GM20431 (cell line): Measurements from ENCODE around the gene KLF17.
"Not testable (repeated sequence)": the region's sequence is repeated elsewhere in the genome, so short reads cannot be mapped to it uniquely, and the experiment has no call there.

Source experiments
- in situ Hi-C: fragments of 300-500 bp; cut with MseI, MboI; formaldehyde crosslinking; loops from one replicate; pipeline ENCODE4 v1.15.0; 2020; ENCODE audit warnings: low sequenced_read_pairs; ENCODE audit not compliant: unreplicated experiment

Gene KLF17

DNA sequence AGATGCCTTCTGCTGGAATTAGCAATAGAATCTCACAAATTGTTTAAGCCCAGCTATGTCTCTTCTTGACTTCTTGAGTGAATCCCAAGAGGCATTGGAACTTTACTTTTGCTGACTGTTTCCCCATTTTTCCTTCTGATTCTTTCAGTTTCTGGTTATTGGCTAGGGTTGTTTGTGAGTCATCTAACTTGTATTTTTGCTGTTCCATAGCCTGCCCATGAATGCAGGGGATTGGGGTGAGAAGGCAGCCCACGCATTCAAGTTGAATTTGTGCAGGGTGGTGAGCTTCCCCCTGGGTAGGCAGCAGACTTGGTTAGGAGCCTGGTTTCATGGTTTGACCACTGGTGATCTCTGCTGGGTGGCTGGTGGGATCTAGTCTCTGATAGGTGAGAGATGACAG is 10.4 kb upstream of the KLF17 start:
- in situ Hi-C loops: no loop called here

DNA sequence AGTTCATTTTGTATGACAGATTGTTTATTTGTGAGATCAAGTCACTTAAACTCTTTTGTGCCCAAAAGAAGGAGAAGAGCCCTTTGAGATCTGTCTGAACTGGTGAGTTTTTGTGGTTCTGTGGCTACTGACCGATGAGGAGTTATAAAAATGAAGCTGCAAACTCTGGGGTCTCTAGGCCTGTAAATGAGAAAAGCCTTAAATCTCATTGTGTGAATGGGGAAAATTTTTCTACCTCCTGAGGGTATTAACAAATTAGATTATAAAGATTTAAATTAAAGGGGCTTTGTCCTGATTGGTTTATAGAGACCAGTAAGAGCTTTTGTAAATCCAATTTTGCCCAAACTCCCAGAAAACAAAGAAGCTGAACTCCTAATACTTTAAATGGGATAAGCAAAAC is 9.7 kb upstream of the KLF17 start:
- in situ Hi-C loops: no loop called here

DNA sequence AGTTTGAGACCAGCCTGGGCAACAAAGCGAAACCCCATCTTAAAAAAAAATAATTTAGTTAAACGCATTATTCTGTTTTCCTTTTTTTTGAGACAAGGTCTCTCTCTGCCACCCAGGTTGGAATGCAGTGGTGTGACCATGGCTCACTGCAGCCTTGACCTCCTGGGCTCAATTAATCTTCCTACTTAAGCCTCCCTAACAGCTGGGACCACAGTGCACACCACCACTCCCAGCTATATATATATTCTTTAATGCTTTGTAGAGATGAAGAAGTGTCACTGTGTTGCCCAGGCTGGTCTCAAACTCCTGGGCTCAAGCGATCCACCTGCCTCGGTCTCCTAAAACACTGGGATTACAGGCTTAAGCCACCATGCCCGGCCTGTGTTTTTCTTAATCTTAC is 7.7 kb upstream of the KLF17 start:
- in situ Hi-C loops: no loop called here

DNA sequence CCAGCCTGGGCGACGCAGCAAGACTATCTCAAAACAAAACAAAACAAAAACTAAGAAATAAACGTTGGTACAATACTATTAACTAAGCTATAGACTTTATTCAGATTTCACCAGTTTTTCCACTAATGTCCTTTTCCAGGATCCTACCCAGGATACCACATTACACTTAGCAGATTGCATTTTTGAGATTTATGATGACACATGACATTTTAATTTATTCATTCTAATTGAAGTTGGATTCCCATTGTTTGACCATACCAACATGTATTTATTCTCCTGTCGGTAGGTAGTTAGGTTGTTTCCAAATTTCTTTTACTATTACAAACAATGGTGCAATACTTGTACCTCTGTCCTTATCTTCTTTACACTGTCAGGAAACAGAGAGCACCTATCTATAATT is 6.8 kb upstream of the KLF17 start:
- in situ Hi-C loops: no loop called here

DNA sequence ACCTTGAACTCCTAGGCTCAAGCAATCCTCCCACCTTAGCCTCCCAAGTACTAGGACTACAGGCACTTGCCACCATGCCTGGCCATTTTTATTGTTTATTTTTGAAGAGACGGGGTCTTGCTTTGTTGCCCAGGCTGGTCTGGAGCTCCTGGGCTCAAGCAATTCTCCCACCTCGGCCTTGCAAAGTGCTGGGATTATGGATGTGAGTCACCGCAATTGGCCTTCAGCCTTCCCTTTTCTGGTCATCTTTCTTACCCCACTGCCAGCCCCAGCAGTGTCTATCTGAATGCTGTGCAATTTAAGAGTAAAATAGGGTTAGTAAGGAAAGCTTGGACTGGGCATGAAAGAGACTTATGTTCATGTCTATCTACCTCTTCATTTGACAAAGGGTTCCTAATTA is 6.1 kb upstream of the KLF17 start:
- in situ Hi-C loops: no loop called here

DNA sequence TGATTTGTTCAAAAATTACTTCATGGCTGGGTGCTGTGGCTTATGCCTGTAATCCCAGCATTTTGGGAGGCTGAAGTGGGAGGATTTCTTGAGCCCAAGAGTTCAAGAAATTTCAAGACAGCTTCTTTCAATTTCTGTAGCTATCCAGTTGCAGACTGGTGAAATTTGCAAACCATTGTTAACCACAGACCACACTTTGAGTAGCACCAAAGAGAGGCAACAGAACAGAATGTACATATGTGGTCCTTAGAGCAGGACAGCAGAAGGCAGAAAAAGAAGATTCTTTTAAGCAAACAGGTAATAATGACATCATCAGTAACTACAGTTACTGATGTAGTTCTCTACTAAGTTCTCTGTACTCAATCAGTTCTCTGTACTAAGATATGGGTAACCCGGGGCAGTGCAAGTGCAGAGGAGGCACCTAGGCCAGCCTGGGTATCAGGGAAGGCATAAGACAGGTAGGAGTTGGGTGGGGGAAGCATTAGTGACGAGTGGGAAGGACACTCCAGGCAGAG is 5.5 kb upstream of the KLF17 start:
- in situ Hi-C loops: no loop called here

DNA sequence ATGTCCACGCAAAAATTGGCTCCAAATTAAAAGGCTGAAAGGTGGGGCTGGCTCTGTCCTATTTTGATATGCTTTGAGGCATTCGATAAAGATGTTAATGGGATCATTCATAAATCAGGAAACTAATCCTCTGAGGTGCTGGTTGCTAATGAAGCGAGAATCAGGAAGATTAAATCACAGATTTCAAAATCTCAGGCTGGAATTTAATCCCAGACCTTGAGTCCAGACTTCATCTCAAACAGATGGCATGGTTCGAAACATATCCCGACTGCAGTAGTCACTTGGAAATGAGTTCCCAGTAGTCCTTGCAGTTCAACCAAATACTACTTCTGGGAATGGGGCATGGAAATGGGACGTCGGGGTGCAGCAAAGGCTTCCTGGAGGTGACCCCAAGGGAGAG is 4.5 kb upstream of the KLF17 start:
- in situ Hi-C loops: no loop called here

DNA sequence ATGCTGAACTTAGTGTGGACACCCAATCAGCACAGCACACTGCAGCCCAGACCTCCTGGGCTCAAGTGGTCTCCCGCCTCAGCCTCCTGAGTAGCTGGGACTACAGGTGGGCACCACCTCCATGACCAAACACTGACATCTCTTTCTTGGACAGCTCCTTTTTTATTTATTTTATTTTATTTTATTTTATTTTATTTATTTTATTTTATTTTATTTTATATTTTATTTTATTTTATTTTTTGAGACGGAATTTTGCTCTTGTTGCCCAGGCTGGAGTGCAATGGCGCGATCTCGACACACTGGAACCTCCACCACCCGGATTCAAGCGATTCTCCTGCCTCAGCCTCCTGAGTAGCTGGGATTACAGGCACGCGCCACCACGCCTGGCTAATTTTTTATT is 1.3 kb upstream of the KLF17 start:
- in situ Hi-C loops: not testable (repeated sequence)

DNA sequence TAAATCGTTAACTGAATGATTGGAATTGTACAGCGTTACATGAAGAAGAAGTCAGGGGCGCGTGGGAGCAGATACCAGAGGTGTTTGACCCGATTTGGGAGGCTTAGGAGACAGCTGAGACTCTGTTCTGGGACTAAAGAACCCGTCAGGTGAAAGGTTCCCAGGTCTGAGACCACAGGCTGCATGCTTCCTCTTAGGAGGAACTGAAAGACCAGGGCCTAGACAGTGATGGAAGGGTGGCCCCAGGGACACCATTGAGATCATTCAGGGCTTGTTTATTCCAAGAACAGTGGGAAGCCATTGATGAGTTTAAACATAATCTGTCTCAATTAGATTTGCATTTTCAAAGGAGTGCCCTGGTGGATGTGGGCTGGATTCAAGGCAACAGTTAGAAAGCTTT is 904 bp downstream of the KLF17 start:
- in situ Hi-C loops: no loop called here

DNA sequence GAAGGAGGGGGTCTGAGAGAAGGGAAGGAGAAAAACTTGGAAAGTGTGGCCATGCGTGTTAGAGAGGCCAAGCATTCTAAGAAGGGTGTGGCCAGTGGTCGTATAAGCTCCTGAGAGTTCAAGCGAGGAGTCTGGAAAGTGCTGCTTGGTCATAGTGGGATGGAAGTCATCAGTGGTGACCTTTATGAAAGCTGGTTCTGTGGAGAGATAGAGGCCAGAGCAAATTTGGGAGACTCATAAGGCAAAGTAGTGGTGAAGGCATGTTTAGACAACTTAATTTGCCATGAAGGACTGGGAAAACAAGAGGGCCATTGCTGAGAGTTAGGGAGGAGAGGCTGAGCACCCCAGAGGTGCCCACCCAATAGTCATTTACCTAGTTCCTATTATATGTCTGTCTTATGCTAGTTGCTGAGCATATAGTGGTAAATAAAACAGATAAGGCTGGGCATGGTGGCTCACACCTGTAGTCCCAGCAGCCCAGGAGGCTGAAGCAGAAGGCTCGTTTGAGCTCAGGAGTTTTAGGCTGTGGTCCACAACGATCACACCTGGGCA is 1.9 kb downstream of the KLF17 start:
- in situ Hi-C loops: no loop called here

DNA sequence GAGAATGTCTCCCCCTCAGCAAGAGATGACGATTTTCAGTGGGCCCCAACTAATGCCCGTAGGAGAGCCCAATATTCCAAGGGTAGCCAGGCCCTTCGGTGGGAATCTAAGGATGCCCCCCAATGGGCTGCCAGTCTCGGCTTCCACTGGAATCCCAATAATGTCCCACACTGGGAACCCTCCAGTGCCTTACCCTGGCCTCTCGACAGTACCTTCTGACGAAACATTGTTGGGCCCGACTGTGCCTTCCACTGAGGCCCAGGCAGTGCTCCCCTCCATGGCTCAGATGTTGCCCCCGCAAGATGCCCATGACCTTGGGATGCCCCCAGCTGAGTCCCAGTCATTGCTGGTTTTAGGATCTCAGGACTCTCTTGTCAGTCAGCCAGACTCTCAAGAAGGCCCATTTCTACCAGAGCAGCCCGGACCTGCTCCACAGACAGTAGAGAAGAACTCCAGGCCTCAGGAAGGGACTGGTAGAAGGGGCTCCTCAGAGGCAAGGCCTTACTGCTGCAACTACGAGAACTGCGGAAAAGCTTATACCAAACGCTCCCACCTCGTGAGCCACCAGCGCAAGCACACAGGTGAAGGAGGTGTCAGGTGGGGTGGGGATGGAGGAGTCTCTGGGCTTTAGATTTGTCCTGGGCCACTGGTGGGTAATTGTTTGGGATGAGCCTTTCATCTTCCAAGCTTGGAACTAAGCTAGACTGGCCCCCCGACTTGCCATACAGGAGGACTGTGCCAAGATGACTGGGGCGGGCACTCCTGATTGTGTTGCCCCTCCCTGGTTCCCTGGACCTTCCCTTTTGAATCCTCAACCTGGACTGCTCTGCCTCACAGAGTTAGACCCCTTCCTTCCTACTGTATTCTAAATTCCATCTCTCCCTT is 11.2 kb downstream of the KLF17 start:
- in situ Hi-C loops: no loop called here

DNA sequence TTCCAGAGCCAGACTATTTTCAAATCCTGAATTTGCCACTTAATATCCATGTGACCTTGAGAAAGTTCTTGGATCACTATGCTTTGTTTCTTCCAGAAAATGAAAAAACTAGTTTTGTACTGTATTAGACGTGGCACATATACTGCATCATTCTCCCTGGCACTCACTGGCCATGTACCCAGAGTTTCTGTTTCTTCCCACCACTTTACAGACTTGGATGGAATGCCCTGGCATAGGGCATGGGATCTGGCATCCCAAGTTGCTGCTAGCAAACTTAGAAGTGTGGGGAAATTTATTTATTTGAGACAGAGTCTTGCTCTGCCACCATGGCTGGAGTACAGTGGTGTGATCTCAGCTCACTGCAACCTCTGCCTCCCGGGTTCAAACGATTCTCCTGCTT is 12.8 kb downstream of the KLF17 start:
- in situ Hi-C loops: no loop called here

DNA sequence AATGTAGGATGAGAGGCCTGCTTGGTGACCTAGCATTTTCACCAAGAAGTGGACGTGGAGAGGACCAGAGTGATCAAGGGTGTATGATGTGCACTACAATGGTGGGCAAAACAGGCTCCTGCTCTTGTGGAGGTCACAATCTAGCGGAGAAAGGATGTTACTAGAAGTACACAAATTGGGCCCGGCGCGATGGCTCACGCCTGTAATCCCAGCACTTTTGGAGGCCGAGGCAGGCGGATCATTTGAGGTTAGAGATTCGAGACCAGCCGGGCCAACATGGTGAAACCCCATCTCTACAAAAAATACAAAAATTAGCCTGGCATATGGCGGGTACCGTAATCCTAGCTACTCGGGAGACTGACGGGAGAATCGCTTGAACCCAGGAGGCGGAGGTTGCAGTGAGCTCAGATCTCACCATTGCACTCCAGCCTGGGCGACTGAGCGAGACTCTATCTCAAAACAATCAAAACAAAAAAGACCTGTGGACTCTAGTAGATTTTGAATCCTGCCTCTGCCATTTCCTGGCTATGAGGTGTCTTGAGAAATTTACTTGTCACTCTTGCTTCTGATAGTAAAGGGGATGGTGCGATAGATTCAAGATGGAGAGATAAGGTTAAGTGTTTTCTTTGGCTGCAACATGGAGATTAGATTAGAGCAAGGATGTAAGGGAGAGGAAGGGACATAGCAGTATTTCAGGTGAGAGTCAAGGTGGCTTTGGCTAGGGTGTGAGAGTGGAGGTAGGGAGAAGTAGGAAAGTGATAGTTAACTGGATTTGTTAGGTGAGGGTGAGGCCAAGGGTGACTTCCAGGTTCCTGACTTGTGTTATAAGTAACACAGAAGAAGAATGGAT is 15.7 kb downstream of the KLF17 start:
- in situ Hi-C loops: no loop called here

DNA sequence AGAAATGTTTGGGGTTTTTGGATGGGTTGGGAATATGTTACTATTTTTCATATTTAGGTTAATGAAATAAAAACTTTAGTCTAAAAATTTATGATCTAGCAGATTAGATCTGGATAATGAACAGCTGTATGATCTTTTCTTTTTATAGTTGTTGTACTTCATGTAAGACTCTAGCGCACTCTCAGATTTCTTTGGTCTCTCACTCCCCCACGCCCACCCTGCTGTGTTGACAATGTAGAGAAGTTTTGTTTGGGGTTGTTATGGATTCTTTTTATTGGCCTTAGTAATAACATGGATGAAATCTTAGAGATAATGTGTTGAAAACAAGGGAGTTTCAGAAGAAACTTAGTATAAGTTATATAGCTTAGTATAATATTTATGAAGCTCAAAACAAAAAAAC is 17.3 kb downstream of the KLF17 start:
- in situ Hi-C loops: no loop called here

DNA sequence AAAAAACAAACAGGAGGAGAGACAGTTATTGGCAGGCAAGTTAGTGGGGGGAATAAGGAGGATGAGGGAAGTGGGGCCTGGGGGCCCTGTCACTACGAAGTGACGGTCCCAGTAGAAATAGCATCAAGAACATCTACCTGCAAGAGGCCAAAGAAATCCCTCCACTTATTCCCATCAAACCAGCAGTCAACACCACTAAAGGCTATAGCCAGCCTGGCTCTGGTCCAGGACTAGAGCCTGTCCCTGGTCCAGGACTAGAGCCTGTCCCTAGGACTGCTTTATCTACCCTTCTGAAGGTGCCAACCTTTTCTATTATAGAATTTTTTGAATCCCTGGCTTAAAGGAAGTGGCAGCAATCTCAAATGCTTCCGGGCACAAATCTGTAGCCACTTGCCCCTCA is 19.6 kb downstream of the KLF17 start:
- in situ Hi-C loops: no loop called here

DNA sequence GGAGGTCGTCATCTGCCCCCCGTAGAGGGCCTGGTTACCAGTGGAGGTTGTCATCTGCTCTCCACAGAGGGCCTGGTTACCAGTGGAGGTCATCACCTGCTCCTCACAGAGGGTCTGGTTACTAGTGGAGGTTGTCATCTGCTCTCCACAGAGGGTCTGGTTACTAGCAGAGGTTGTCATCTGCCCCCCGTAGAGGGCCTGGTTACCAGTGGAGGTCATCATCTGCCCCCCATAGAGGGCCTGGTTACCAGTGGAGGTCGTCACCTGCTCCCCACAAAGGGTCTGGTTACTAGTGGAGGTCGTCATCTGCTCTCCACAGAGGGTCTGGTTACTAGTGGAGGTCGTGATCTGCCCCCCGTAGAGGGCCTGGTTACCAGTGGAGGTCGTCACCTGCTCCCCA is 20.9 kb downstream of the KLF17 start:
- in situ Hi-C loops: not testable (repeated sequence)

DNA sequence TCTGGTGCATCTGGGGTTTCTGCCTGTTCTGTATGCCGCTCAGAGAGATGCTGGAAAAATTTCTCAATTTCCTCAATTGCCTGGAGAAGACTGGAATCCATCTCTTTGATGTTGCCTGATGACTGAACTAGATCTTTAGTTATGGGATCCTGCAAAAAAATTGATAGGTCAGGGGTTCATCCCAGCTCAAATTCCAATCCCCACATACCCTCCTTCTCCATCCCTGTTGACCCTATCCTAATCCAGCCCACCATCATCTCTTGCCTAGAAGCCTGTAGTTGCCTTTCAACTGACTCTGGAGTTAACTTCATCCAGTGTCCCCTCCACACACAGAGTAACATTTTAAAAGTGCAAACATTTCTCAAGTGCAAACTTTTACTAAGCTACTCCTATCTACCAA is 22.9 kb downstream of the KLF17 start, which contains the start of gene KLF18:
TSS of gene KLF18 (minus strand) at position 101 of the 400 bp plus-strand sequence. CDS start at position 101, 0 bp downstream.
- in situ Hi-C loops: no loop called here

DNA sequence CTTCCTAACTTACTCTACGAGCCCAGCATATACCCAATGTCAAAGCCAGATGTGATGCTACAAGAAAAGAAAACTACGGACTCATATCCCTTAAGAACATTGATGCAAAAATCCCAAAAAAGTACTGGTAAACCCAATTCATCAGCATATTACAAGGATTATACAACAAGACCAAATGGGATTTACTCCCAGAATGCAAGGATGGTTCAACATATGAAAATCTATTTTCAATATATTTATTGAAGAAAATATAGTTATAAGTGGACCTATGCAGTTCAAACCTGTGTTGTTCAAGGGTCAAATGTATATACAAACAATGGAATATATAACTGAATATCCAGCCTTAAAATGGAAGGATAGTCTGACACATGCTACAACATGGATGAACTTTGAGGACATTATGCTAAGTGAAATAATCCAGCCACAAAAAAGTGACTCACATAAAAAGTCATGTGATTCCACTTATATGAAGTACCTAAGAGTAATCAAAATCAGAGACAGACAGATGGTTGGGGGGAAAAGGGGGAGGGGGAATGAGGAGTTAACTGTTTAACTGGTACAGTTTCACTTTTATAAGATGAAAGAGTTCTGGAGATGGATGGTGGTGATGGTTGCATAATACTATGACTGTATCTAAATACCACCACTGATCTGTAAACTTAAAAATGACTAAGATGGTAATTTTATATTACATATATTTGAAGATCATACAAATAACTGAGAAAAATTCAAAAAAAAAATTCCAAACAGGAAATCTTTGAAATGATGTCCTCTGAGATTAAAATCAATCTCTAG is 26.5 kb downstream of the KLF17 start:
- in situ Hi-C loops: no loop called here

DNA sequence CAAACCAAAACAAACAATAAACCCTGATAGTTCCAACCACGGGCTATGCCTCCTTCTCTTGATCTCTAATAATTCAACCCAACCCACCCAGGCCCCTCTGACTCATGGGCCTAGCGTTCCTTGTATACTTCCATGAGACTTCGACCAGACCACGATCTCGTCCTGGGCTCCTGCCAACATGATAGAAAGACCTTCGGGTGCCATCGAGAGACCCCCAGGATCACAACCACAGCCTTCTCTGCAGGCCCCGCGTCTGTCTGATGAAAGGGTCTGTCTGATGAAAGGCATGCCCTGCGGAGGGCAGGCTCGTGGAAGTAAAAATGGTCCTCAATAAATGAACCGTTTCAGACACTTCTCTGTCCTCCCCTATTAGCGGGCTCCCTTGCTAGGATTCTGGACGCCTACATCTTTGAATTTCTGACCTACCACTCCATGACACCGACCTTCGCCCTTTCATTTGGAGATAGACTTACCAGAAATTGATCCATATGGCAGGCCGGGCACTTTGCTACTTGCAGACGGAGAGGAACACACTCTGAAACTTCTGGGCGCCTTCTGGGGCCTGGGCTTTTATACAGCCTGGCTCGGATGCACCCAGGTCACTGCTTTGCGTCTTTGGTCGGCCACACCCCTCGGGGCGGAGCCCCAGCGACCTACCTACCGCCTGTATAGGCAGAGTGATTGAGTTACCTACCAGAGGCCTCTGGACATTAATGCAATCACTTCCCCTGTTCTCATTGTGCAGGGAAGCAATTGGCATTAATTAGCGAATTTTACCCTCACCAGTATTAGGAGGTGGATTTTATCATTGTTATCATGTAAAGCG is 28.1 kb downstream of the KLF17 start:
- in situ Hi-C loops: no loop called here
